ENCODE data around the gene DPY19L1. TPM values are rescaled to one million over a fixed set of nuclear protein-coding genes. Genes with fewer than 3 reads are reported as not detected.
A peak's percentile ranks its signal among the peaks of the same experiment; 100 is the strongest.
"Not testable (repeated sequence)": the region's sequence is repeated elsewhere in the genome, so short reads cannot be mapped to it uniquely, and the experiment has no call there.

DPY19L1 gene
- total and polyA plus RNA-seq, 2 donors (not counting 3 experiments of a cell fraction or from before 2014, with no cell fraction given): 30.9 to 53.1 TPM

- DNase-seq (ENCODE audit: low read depth, low spot score) (no peak), FAIRE-seq (no peak)
- ChIA-PET POLR2A (no interaction called here), CTCF (no interaction called here)
- Histone ChIP-seq H4K20me1 (replicated peaks; ENCODE audit: control insufficient read depth, extremely low read depth, insufficient read depth, low read length) (no peaks in the 10 kb centered on the region), H3K79me2 (ENCODE audit: control insufficient read depth, insufficient read depth, low read length) (no peaks in the 10 kb centered on the region), H3K4me1 (ENCODE audit: control insufficient read depth, extremely low read depth, insufficient read depth, low read length) (no peaks in the 10 kb centered on the region), H3K27me3 (ENCODE audit: control insufficient read depth in 2 of 2, insufficient read depth in 2 of 2, low read length in 2 of 2) (peaks cover 0 to 2% of the 10 kb centered on the region in 2 experiments), H2AFZ (ENCODE audit: low read depth, low read length) (no peak overlapping the region), H3K4me2 (ENCODE audit: insufficient read depth, low read length) (no peak overlapping the region), H3K9me1 (replicated peaks; ENCODE audit: control insufficient read depth, extremely low read depth, insufficient read depth, low read length) (no peaks in the 10 kb centered on the region), H3K9ac (replicated peaks; ENCODE audit: extremely low read depth, insufficient read depth, low read length) (no peak overlapping the region), H3K9me3 (replicated peaks; ENCODE audit: control insufficient read depth, insufficient read depth, low read length) (no peaks in the 10 kb centered on the region), H3K36me3 (ENCODE audit: control insufficient read depth in 2 of 2, extremely low read depth in 1 of 2, insufficient read depth in 2 of 2, low read length in 2 of 2) (no peaks in the 10 kb centered on the region), H3K4me3 (replicated peaks in 1 of 3; ENCODE audit: insufficient read depth in 1 of 3, low read depth in 1 of 3, low read length in 3 of 3) (no peak overlapping the region), H3K27ac (ENCODE audit: insufficient read depth, low read depth, low read length) (no peak overlapping the region)
- no peak for TF ChIP-seq GATA2 (IDR thresholded peaks at IDR 0.05; ENCODE audit: insufficient read depth, insufficient read length, low read depth, low read length)
- no peak for TF ChIP-seq POLR2A (IDR thresholded peaks at IDR 0.05; ENCODE audit: low read depth, low read length)
- no peak for TF ChIP-seq MAX (IDR thresholded peaks at IDR 0.05; ENCODE audit: insufficient read depth, insufficient read length)
- TF ChIP-seq JUN (IDR thresholded peaks at IDR 0.05; ENCODE audit: borderline replicate concordance, insufficient read depth, insufficient read length, low read depth): no peak
- no peak for TF ChIP-seq EZH2 (IDR thresholded peaks at IDR 0.05; ENCODE audit: borderline replicate concordance, low read depth, low read length, severe bottlenecking)
- no peak for TF ChIP-seq CTCF (IDR thresholded peaks at IDR 0.05; ENCODE audit: extremely low read depth in 1 of 2, insufficient read depth in 1 of 2, low read depth in 1 of 2, low read length in 2 of 2)
- no peak for TF ChIP-seq FOS (IDR thresholded peaks at IDR 0.05; ENCODE audit: borderline replicate concordance, insufficient read depth, low read length)
- no peak for TF ChIP-seq POLR2AphosphoS5 (IDR thresholded peaks at IDR 0.05; ENCODE audit: insufficient read depth, low read depth, low read length)
- TF ChIP-seq MYC (IDR thresholded peaks at IDR 0.05; ENCODE audit: low read depth, low read length): no peak
- dilution Hi-C loops (cut with MboI; ENCODE audit: extremely low pct_ligation_motif_present, low sequenced_read_pairs): no loop called here
- intact Hi-C loops (cut with micrococcal nuclease): no loop called here
- no TSS peak for BruUV-seq (replicated peaks)
Observed at GRCh38 chr7:34904987-34905386, 132.3 kb downstream of the DPY19L1 start.

- H3K4me1 ChIP-seq (ENCODE audit: control insufficient read depth, extremely low read depth, insufficient read depth, low read length); H3K9me1 ChIP-seq (replicated peaks; ENCODE audit: control insufficient read depth, extremely low read depth, insufficient read depth, low read length); H3K9me3 ChIP-seq (replicated peaks; ENCODE audit: control insufficient read depth, insufficient read depth, low read length); POLR2A ChIA-PET; DNase-seq (ENCODE audit: low read depth, low spot score); CTCF ChIA-PET; H3K79me2 ChIP-seq (ENCODE audit: control insufficient read depth, insufficient read depth, low read length); H3K9ac ChIP-seq (replicated peaks; ENCODE audit: extremely low read depth, insufficient read depth, low read length); H2AFZ ChIP-seq (ENCODE audit: low read depth, low read length); BruUV-seq (replicated peaks); H3K27me3 ChIP-seq (ENCODE audit: control insufficient read depth in 2 of 2, insufficient read depth in 2 of 2, low read length in 2 of 2); H4K20me1 ChIP-seq (replicated peaks; ENCODE audit: control insufficient read depth, extremely low read depth, insufficient read depth, low read length); H3K36me3 ChIP-seq (ENCODE audit: control insufficient read depth in 2 of 2, extremely low read depth in 1 of 2, insufficient read depth in 2 of 2, low read length in 2 of 2); dilution Hi-C loops (cut with MboI; ENCODE audit: extremely low pct_ligation_motif_present, low sequenced_read_pairs); H3K4me3 ChIP-seq (replicated peaks in 1 of 3; ENCODE audit: insufficient read depth in 1 of 3, low read depth in 1 of 3, low read length in 3 of 3); intact Hi-C loops (cut with micrococcal nuclease); H3K27ac ChIP-seq (ENCODE audit: insufficient read depth, low read depth, low read length); H3K4me2 ChIP-seq (ENCODE audit: insufficient read depth, low read length): not testable (repeated sequence)
- FAIRE-seq: peak; percentile 68
Observed at GRCh38 chr7:34903921-34904320, 133.4 kb downstream of the DPY19L1 start.
